H9 (cell line): ENCODE results near the gene GALNT7. TPM values are rescaled to one million over a fixed set of nuclear protein-coding genes. Genes with fewer than 3 reads are reported as not detected.

Experiments
- DNase-seq: peaks from one replicate; pipeline ENCODE4 v3.0.0-alpha.2; 2017
- H2AFZ ChIP-seq: one replicate; pipeline ENCODE4 v1.6.1; 2013; ENCODE audit warnings: mild to moderate bottlenecking, low read length, control low read depth, moderate library complexity
- H2AK5ac ChIP-seq: 2 replicates; pipeline ENCODE4 v1.6.1; 2013; ENCODE audit warnings: low read length, control low read depth, mixed read lengths; ENCODE audit not compliant: insufficient read length
- H2BK120ac ChIP-seq: one replicate; pipeline ENCODE4 v1.6.1; 2013; ENCODE audit warnings: low read depth, mild to moderate bottlenecking, low read length, control low read depth, inconsistent platforms; ENCODE audit not compliant: poor library complexity, severe bottlenecking
- H2BK12ac ChIP-seq: 2 replicates; pipeline ENCODE4 v1.6.1; 2013; ENCODE audit warnings: low read length, control low read depth, mixed read lengths, low read depth; ENCODE audit not compliant: insufficient read length
- H2BK15ac ChIP-seq: 2 replicates; pipeline ENCODE4 v1.6.1; 2013; ENCODE audit warnings: low read depth, low read length, control low read depth
- H2BK20ac ChIP-seq: one replicate; pipeline ENCODE4 v1.6.1; 2013; ENCODE audit warnings: low read depth, mild to moderate bottlenecking, low read length, control low read depth, inconsistent platforms; ENCODE audit not compliant: poor library complexity, severe bottlenecking
- H2BK5ac ChIP-seq: 2 replicates; pipeline ENCODE4 v1.6.1; 2013; ENCODE audit warnings: low read length, control low read depth, mixed read lengths; ENCODE audit not compliant: insufficient read length
- H3K14ac ChIP-seq: 2 replicates; pipeline ENCODE4 v1.6.1; 2013; ENCODE audit warnings: low read length, control low read depth; ENCODE audit not compliant: insufficient read depth
- H3K18ac ChIP-seq: 2 replicates; pipeline ENCODE4 v1.6.1; 2013; ENCODE audit warnings: low read depth, mild to moderate bottlenecking, mixed read lengths, low read length, control low read depth; ENCODE audit not compliant: insufficient read length
- H3K23ac ChIP-seq: 2 replicates; pipeline ENCODE4 v1.6.1; 2013; ENCODE audit warnings: low read length, control low read depth, mixed read lengths, low read depth; ENCODE audit not compliant: insufficient read length
- H3K23me2 ChIP-seq: 2 replicates; pipeline ENCODE4 v1.6.1; 2013; ENCODE audit warnings: low read depth, mild to moderate bottlenecking, mixed read lengths, low read length, control low read depth; ENCODE audit not compliant: insufficient read length, poor library complexity, severe bottlenecking
- H3K27ac ChIP-seq: 2 replicates; pipeline ENCODE4 v1.5.1; 2013; ENCODE audit warnings: low read length, control low read depth, mixed read lengths, low read depth; ENCODE audit not compliant: insufficient read length
- H3K27me3 ChIP-seq: 2 replicates; pipeline ENCODE4 v1.6.1; 2013; ENCODE audit warnings: low read length, control low read depth, inconsistent platforms; ENCODE audit not compliant: insufficient read depth
- H3K4ac ChIP-seq: 2 replicates; pipeline ENCODE4 v1.6.1; 2013; ENCODE audit warnings: low read depth, mild to moderate bottlenecking, control low read depth, inconsistent platforms, low read length, moderate library complexity
- H3K4me1 ChIP-seq: 2 replicates; pipeline ENCODE4 v1.6.1; 2013; ENCODE audit warnings: low read length, control low read depth, inconsistent platforms; ENCODE audit not compliant: insufficient read depth
- H3K4me2 ChIP-seq: 2 replicates; pipeline ENCODE4 v1.6.1; 2013; ENCODE audit warnings: low read length, control low read depth, mixed read lengths; ENCODE audit not compliant: insufficient read length, insufficient read depth
- H3K56ac ChIP-seq: 2 replicates; pipeline ENCODE4 v1.6.1; 2013; ENCODE audit warnings: low read depth, mild to moderate bottlenecking, mixed read lengths, low read length, control low read depth; ENCODE audit not compliant: insufficient read length
- H3K79me1 ChIP-seq: 2 replicates; pipeline ENCODE4 v1.6.1; 2013; ENCODE audit warnings: low read depth, mild to moderate bottlenecking, moderate library complexity, low read length, control low read depth, inconsistent platforms; ENCODE audit not compliant: insufficient read depth, poor library complexity, severe bottlenecking
- H3K79me2 ChIP-seq: 2 replicates; pipeline ENCODE4 v1.6.1; 2013; ENCODE audit warnings: low read length, control low read depth, inconsistent platforms; ENCODE audit not compliant: insufficient read depth
- H3K9ac ChIP-seq: 2 replicates; pipeline ENCODE4 v1.6.1; 2013; ENCODE audit warnings: low read length, control low read depth, mixed read lengths; ENCODE audit not compliant: insufficient read length; ENCODE audit errors: extremely low read depth
- H3K9me3 ChIP-seq: one replicate; pipeline ENCODE4 v1.6.1; 2013; ENCODE audit warnings: low read depth, low read length, inconsistent platforms; ENCODE audit not compliant: control insufficient read depth
- H3T11ph ChIP-seq: one replicate; pipeline ENCODE4 v1.6.1; 2013; ENCODE audit warnings: mild to moderate bottlenecking, low read length, control low read depth, inconsistent platforms
- H4K20me1 ChIP-seq: one replicate; pipeline ENCODE4 v1.6.1; 2013; ENCODE audit not compliant: control insufficient read depth, insufficient read length, insufficient read depth
- H4K5ac ChIP-seq: 2 replicates; pipeline ENCODE4 v1.6.1; 2013; ENCODE audit warnings: low read depth, mild to moderate bottlenecking, mixed read lengths, low read length, control low read depth; ENCODE audit not compliant: insufficient read length
- H4K8ac ChIP-seq: replicated peaks from 2 replicates; pipeline ENCODE4 v1.6.1; 2013; ENCODE audit warnings: low read length, control low read depth, mixed read lengths, low read depth; ENCODE audit not compliant: insufficient read length
- H4K91ac ChIP-seq: 2 replicates; pipeline ENCODE4 v1.6.1; 2013; ENCODE audit warnings: low read depth, mild to moderate bottlenecking, moderate library complexity, mixed read lengths, low read length, control low read depth; ENCODE audit not compliant: insufficient read length
- H3K27ac Mint-ChIP-seq, 3 experiments: 2 replicates in 2 of 3; 3 replicates in 1 of 3; pipeline ENCODE4 v1.8.0; 2020 to 2021; ENCODE audit warnings: mixed read lengths in 3 of 3, mild to moderate bottlenecking in 1 of 3, moderate library complexity in 1 of 3
- H3K27me3 Mint-ChIP-seq: 2 replicates; pipeline ENCODE4 v1.8.0; 2021; ENCODE audit warnings: low read depth, mild to moderate bottlenecking, moderate library complexity, mixed read lengths
- H3K36me3 Mint-ChIP-seq, 3 experiments: 2 replicates in 2 of 3; 3 replicates in 1 of 3; pipeline ENCODE4 v1.8.0; 2020 to 2021; ENCODE audit warnings: low read depth in 3 of 3, mixed read lengths in 3 of 3; ENCODE audit not compliant: insufficient read depth in 1 of 3
- H3K4me1 Mint-ChIP-seq, 2 experiments: 2 replicates each; pipeline ENCODE4 v1.8.0; 2020; ENCODE audit warnings: mixed read lengths in 2 of 2
- H3K4me3 Mint-ChIP-seq, 2 experiments: 2 replicates in 1 of 2; 3 replicates in 1 of 2; pipeline ENCODE4 v1.8.0; 2020 to 2021; ENCODE audit warnings: mild to moderate bottlenecking in 2 of 2, mixed read lengths in 2 of 2, moderate library complexity in 1 of 2
- H3K9me3 Mint-ChIP-seq, 2 experiments: 2 replicates in 1 of 2; 3 replicates in 1 of 2; pipeline ENCODE4 v1.8.0; 2020; ENCODE audit warnings: mild to moderate bottlenecking in 2 of 2, mixed read lengths in 2 of 2, moderate library complexity in 1 of 2
- CTCF ChIP-seq: fragments of 200-600 bp; sonication (generic); conservative IDR thresholded peaks from 3 replicates; pipeline ENCODE4 v1.8.0; 2021; ENCODE audit warnings: antibody characterized with exemption, mild to moderate bottlenecking
- WGBS: extraction: QIAGEN DNeasy Blood & Tissue Kit; methylation state at CpG from one replicate; pipeline ENCODE4 v1.1.7; 2013; ENCODE audit warnings: missing lambda C conversion rate, low lambda C conversion rate, mixed read lengths; ENCODE audit not compliant: insufficient read length; ENCODE audit errors: extremely low coverage; 5-methylcytosine and 5-hydroxymethylcytosine counted together
- total RNA-seq: library from RNA; stranded (reverse); gene quantifications from 2 replicates; pipeline ENCODE4 v1.2.1, GENCODE V29; 2021

Gene GALNT7
- total RNA-seq, 1 experiment from 2014 or later: 57.3 TPM

GRCh38 chr4:173227756-173228155 is 59.1 kb downstream of the GALNT7 start:
- no peak overlapping the region for H3K9ac ChIP-seq
- no peaks in the 10 kb centered on the region for H3K9me3 ChIP-seq
- no peak overlapping the region for H2BK12ac ChIP-seq
- no peak overlapping the region for H3K18ac ChIP-seq
- no peak overlapping the region for H3K4me3 Mint-ChIP-seq
- H3K4me2 ChIP-seq: no peak overlapping the region
- H3K4me1 Mint-ChIP-seq: peaks cover 26 to 36% of the 10 kb centered on the region in 2 experiments
- H2BK20ac ChIP-seq: no peak overlapping the region
- peaks cover 3% of the 10 kb centered on the region; the same call in 1 of the 2 replicates for H3K4me1 ChIP-seq
- no peak overlapping the region for H2AFZ ChIP-seq
- no peak overlapping the region for H2BK5ac ChIP-seq
- H3K36me3 Mint-ChIP-seq: peaks cover 6 to 15% (median 10%) of the 10 kb centered on the region in 3 experiments; a peak in 6 of 7 replicates
- peak overlapping the region in 1 of 3 experiments; percentile 41; a peak in 1 of 7 replicates for H3K27ac Mint-ChIP-seq
- no peak overlapping the region for H3K27ac ChIP-seq
- H2BK120ac ChIP-seq: no peak overlapping the region
- no peak overlapping the region for H2BK15ac ChIP-seq
- H4K8ac ChIP-seq: no peak overlapping the region
- no peak overlapping the region for H4K91ac ChIP-seq
- no peak for DNase-seq
- no peak overlapping the region for H4K5ac ChIP-seq
- H3K79me2 ChIP-seq: peaks cover 15% of the 10 kb centered on the region; the same call in 1 of the 2 replicates
- no peak for TF ChIP-seq CTCF
- no peaks in the 10 kb centered on the region for H3K27me3 Mint-ChIP-seq
- peaks cover 3% of the 10 kb centered on the region for H3K79me1 ChIP-seq
- H3K27me3 ChIP-seq: no peaks in the 10 kb centered on the region
- no peaks in the 10 kb centered on the region for H3K9me3 Mint-ChIP-seq
- H3K23me2 ChIP-seq: no peaks in the 10 kb centered on the region
- no peak overlapping the region for H3K14ac ChIP-seq
- WGBS: no CpG with 5 or more reads among the region's 2 CpGs
- no peak overlapping the region for H3K56ac ChIP-seq
- no peaks in the 10 kb centered on the region for H4K20me1 ChIP-seq
- H3K23ac ChIP-seq: no peak overlapping the region
- no peak overlapping the region for H3K4ac ChIP-seq
- no peak overlapping the region for H2AK5ac ChIP-seq
- H3T11ph ChIP-seq: no peak overlapping the region
